Effector memory CD8-positive, alpha-beta T cell (primary cell): ENCODE measurements around the gene ZNF302.
A peak's percentile ranks its signal among the peaks of the same experiment; 100 is the strongest.

Source experiments
- ATAC-seq: fragments of 150-1000 bp; cut with Tn5 transposase; replicated peaks from 2 replicates; pipeline ENCODE4 v1.10.0; 2021; ENCODE audit warnings: mild to moderate bottlenecking, moderate library complexity
- DNase-seq, 3 experiments: peaks; one replicate each; pipeline ENCODE4 v3.0.0; 2021
- H3K27ac Mint-ChIP-seq, 2 donors: one replicate each; pipeline ENCODE4 v1.8.0; 2022; ENCODE audit warnings: mild to moderate bottlenecking in 2 of 2, mixed read lengths in 2 of 2, moderate library complexity in 2 of 2
- H3K27me3 Mint-ChIP-seq, 2 donors: one replicate each; pipeline ENCODE4 v1.8.0; 2022; ENCODE audit warnings: mixed read lengths in 2 of 2
- H3K36me3 Mint-ChIP-seq: one replicate; pipeline ENCODE4 v1.8.0; 2022; ENCODE audit warnings: mild to moderate bottlenecking, moderate library complexity, mixed read lengths; ENCODE audit not compliant: insufficient read depth
- H3K4me1 Mint-ChIP-seq, 2 donors: one replicate each; pipeline ENCODE4 v1.8.0; 2022; ENCODE audit warnings: low read depth in 2 of 2, mixed read lengths in 2 of 2
- H3K4me3 Mint-ChIP-seq, 2 donors: one replicate each; pipeline ENCODE4 v1.8.0; 2022; ENCODE audit warnings: mild to moderate bottlenecking in 2 of 2, mixed read lengths in 2 of 2, moderate library complexity in 2 of 2
- H3K9me3 Mint-ChIP-seq, 2 donors: one replicate each; pipeline ENCODE4 v1.8.0; 2022; ENCODE audit warnings: mixed read lengths in 2 of 2

Gene ZNF302

GRCh38 chr19:34722353-34722752, 44.9 kb downstream of the ZNF302 start:
- H3K36me3 Mint-ChIP-seq, result peaks cover 2% of the 10 kb centered on the region

DNA sequence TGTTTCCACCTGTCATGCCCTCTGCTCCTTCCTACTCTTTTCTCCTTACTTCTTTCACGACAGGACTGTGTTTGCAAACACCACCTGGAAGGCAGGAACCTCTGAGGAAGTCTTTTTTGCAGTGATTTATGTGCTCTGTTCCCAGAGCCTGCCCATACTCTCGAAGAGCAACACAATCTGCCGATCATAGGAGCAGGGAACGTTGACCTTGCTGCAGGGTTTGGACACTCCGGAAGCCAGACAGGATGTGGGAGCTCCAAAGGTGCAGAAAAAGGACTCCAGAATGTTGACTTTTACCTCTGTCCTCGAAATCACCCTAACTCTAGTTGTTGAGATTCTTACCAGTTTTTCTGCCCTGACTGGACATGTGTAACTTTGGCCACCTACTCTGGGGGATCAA, 47.9 kb downstream of the ZNF302 start:
- peaks cover 2% of the 10 kb centered on the region for H3K36me3 Mint-ChIP-seq
- peaks cover 45 to 63% of the 10 kb centered on the region in 2 donors for H3K27me3 Mint-ChIP-seq
- DNase-seq, result no peak
- H3K9me3 Mint-ChIP-seq, result no peaks in the 10 kb centered on the region
- no peaks in the 10 kb centered on the region for H3K4me1 Mint-ChIP-seq
- H3K27ac Mint-ChIP-seq, result no peak overlapping the region
- ATAC-seq, result no peak
- no peak overlapping the region for H3K4me3 Mint-ChIP-seq

More at GRCh38 chr19:34722353-34722752, 44.9 kb downstream of the ZNF302 start:
- DNase-seq (no peak), ATAC-seq (no peak)
- no peaks in the 10 kb centered on the region for H3K4me1 Mint-ChIP-seq
- peaks cover 45 to 52% of the 10 kb centered on the region in 2 donors for H3K27me3 Mint-ChIP-seq
- no peak overlapping the region for H3K4me3 Mint-ChIP-seq
- peak overlapping the region in 1 of 2 donors; percentile 56 for H3K27ac Mint-ChIP-seq
- no peaks in the 10 kb centered on the region for H3K9me3 Mint-ChIP-seq

DNA sequence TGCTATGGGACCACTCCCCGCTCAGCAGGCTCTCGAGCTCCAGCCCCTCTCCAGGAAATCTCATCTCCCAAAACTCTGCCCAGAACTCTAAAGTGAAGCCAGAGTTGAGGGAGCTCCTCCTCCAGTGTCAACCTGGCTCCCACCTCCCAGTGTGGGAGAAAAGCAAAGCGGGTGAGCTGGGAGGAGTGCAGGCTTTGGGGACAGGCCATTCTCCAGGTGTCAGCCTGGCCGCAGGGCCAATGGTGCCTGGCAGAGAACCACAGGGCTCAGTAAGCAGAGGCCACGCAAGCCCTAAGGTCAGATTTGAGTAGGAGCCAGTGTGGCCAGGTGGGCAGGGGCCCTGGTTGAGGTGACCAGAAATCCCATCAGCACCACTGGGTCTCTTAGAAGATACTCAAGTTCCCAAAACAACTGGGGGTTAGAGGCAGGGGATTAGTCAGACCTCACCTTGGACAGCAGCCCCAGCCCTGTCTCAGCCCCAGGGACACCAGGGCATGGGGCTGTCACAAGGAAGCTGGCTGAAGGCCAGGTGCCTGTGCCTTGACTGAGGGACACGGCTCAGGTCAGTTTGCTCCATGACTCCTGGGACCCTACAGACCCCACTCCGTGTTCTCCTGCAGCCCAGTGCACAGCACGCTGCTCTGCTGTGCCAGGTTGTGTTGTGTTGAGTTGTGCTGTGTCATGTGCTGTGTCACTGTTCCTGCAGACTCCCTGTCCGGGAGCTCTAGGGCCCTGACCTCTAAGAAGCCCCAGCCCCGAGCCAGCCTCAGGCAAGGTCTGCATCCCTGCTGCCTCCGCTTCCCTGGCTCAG, 53.7 kb downstream of the ZNF302 start:
- ATAC-seq, result no peak
- H3K27ac Mint-ChIP-seq, result no peak overlapping the region

DNA sequence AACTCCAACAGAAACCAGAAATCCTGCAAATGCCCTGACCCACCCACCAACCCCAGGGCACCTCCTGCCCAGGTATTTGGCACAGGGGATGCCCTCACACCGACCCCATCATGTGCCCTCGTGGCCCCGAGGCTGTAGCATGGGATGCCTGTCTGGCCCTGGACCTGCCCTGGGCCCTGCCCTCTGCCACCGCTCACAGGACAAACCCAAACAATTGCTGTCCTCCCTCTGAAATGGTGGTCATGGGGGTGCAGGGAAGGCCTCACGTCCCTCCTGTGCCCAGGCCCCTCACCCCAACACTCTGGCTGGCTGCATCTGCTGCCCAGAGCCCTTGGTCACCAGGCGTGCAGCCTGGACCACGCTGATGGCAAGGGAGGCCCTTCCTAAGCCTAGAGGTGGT, 54.5 kb downstream of the ZNF302 start:
- Mint-ChIP-seq H3K27ac (no peak overlapping the region), H3K36me3 (peaks cover 3% of the 10 kb centered on the region), H3K4me3 (no peak overlapping the region), H3K27me3 (peaks cover 12 to 23% of the 10 kb centered on the region in 2 donors), H3K4me1 (peaks cover 18 to 19% of the 10 kb centered on the region in 2 donors), H3K9me3 (peaks cover 4 to 8% of the 10 kb centered on the region in 2 donors)
- no peak for ATAC-seq
- DNase-seq, result no peak

More for the DNA sequence above, 53.7 kb downstream of the ZNF302 start:
- peaks cover 18% of the 10 kb centered on the region in 2 donors for H3K4me1 Mint-ChIP-seq
- no peak for DNase-seq
- peaks cover 3% of the 10 kb centered on the region for H3K36me3 Mint-ChIP-seq
- H3K4me3 Mint-ChIP-seq, result no peak overlapping the region
- peaks cover 4 to 8% of the 10 kb centered on the region in 2 donors for H3K9me3 Mint-ChIP-seq
- H3K27me3 Mint-ChIP-seq, result peaks cover 20 to 30% of the 10 kb centered on the region in 2 donors

GRCh38 chr19:34732612-34733211, 55.2 kb downstream of the ZNF302 start:
- H3K27me3 Mint-ChIP-seq, result peaks cover 5 to 15% of the 10 kb centered on the region in 2 donors
- peaks cover 3% of the 10 kb centered on the region for H3K36me3 Mint-ChIP-seq
- peaks cover 4 to 8% of the 10 kb centered on the region in 2 donors for H3K9me3 Mint-ChIP-seq
- DNase-seq, result no peak
- no peak overlapping the region for H3K27ac Mint-ChIP-seq
- no peak for ATAC-seq
- peaks cover 18 to 19% of the 10 kb centered on the region in 2 donors for H3K4me1 Mint-ChIP-seq
- peak overlapping the region; percentile 51 to 60 for H3K4me3 Mint-ChIP-seq

GRCh38 chr19:34733266-34733745, 55.8 kb downstream of the ZNF302 start:
- peak overlapping the region; percentile 95 to 96 for H3K27ac Mint-ChIP-seq
- peaks cover 18 to 19% of the 10 kb centered on the region in 2 donors for H3K4me1 Mint-ChIP-seq
- DNase-seq, result no peak
- H3K36me3 Mint-ChIP-seq, result peaks cover 7% of the 10 kb centered on the region
- H3K27me3 Mint-ChIP-seq, result peaks cover 0 to 9% of the 10 kb centered on the region in 2 donors
- peak; percentile 11 for ATAC-seq
- H3K4me3 Mint-ChIP-seq, result peak overlapping the region; percentile 83 to 93
- peaks cover 4 to 8% of the 10 kb centered on the region in 2 donors for H3K9me3 Mint-ChIP-seq

DNA sequence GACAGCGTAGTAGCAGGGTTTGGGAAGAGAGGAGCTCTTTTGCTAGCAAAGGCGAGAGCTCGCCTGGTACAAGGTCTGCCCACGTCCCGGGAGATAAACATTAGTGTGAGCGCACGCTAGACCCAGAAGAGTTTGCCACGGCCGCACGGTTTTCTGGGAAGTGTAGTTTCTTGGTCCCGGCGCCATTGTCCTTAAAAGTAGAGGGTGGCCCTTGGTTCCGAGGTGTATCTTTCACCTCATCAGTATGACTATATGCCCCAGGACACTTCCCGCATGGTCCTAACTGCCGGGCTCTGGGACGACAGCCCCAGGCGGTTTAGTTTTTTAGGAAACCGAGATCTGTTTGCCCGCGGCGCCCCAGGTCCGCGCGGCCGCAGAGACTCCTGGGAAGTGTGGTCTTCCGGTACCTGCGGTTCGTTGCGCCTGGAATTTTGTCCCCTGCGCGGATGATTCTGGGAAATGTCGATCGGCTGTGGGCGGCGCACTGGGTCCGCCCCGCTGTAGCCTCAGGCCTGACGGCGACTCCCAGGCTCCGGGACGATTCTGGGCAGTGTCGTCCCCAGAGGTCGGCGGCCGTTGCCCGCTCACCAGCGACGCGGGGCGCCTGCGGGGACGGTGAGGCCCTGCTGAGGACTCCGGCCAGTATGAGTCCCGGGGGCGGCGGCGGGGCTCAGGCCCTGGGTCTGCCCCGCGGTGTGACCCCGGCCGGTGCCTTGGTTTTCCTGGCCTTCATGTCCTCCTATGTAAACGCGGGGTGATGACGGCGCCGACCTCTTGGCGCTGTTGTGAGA, 56.5 kb downstream of the ZNF302 start, which contains the start of gene ZNF181:
TSS of gene ZNF181 (plus strand) at position 498 of the 791 bp plus-strand sequence. CDS start 795 bp downstream, outside the sequence.
- H3K4me1 Mint-ChIP-seq, result peaks cover 18 to 19% of the 10 kb centered on the region in 2 donors
- peaks cover 0 to 6% of the 10 kb centered on the region in 2 donors for H3K27me3 Mint-ChIP-seq
- DNase-seq, result peak; percentile 68 to 77 (median 71)
- ATAC-seq, result peak; percentile 79
- peak within 1 kb of the TSS; percentile 95 to 96 for H3K27ac Mint-ChIP-seq
- peaks cover 7% of the 10 kb centered on the region for H3K36me3 Mint-ChIP-seq
- H3K9me3 Mint-ChIP-seq, result peaks cover 4 to 13% of the 10 kb centered on the region in 2 donors
- peak within 1 kb of the TSS; percentile 83 to 93 for H3K4me3 Mint-ChIP-seq

- H3K4me3 Mint-ChIP-seq, result peak overlapping the region; percentile 83 to 93
- peak overlapping the region; percentile 95 to 96 for H3K27ac Mint-ChIP-seq
- DNase-seq (no peak), ATAC-seq (no peak)
- H3K9me3 Mint-ChIP-seq, result peaks cover 7 to 18% of the 10 kb centered on the region in 2 donors
- peaks cover 18 to 19% of the 10 kb centered on the region in 2 donors for H3K4me1 Mint-ChIP-seq
- H3K27me3 Mint-ChIP-seq, result peaks cover 0 to under 1% of the 10 kb centered on the region in 2 donors
- H3K36me3 Mint-ChIP-seq, result peaks cover 7% of the 10 kb centered on the region
These were observed 57.1 kb downstream of the ZNF302 start for GRCh38 chr19:34734537-34735103.
